Transverse colon (tissue), 3 donors: Measurements from ENCODE around the gene NKX2-3.

Experiments
- EP300 ChIP-seq: sonication (generic); formaldehyde crosslinking; IDR thresholded peaks from one replicate; pipeline ENCODE4 v1.6.1; 2017; ENCODE audit warnings: antibody characterized with exemption, low read depth
- POLR2A ChIP-seq: fragments of 450-650 bp; IDR thresholded peaks from one replicate; pipeline ENCODE4 v1.6.1; 2016; ENCODE audit warnings: antibody characterized with exemption, mild to moderate bottlenecking, moderate library complexity
- TF ChIP-seq, protein P1 (sequence below), 5 experiments: fragments of 200-600 bp in 3 of 5; fragments of 450-650 bp in 2 of 5; sonication (generic) in 3 of 5; IDR thresholded peaks; 1 replicate in 2 of 5; 2 replicates in 3 of 5; pipeline ENCODE4 v1.5.1; 2016 to 2017; ENCODE audit warnings: antibody characterized with exemption in 5 of 5, inconsistent platforms in 3 of 5, mild to moderate bottlenecking in 2 of 5, moderate library complexity in 1 of 5

DNA sequence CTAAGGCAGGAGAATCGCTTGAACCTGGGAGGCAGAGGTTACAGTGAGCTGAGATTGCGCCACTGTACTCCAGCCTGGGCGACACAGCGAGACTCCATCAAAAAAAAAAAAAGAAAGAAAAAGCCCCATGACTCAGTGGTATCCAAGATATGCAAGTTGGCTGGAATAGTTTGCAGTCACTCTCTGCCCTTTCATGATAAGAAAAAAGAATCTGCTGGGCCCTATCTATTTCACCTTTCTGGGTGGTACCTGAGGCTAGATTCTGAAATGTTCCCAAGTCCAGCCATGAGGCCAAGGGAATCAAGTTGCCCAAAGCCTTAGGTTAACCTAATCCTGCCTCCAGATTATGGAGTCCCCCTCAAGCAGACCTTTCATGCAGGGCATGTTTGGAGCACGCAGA is 24.3 kb downstream of the NKX2-3 start:
- TF ChIP-seq, protein P1, sequence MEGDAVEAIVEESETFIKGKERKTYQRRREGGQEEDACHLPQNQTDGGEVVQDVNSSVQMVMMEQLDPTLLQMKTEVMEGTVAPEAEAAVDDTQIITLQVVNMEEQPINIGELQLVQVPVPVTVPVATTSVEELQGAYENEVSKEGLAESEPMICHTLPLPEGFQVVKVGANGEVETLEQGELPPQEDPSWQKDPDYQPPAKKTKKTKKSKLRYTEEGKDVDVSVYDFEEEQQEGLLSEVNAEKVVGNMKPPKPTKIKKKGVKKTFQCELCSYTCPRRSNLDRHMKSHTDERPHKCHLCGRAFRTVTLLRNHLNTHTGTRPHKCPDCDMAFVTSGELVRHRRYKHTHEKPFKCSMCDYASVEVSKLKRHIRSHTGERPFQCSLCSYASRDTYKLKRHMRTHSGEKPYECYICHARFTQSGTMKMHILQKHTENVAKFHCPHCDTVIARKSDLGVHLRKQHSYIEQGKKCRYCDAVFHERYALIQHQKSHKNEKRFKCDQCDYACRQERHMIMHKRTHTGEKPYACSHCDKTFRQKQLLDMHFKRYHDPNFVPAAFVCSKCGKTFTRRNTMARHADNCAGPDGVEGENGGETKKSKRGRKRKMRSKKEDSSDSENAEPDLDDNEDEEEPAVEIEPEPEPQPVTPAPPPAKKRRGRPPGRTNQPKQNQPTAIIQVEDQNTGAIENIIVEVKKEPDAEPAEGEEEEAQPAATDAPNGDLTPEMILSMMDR (IDR thresholded peaks at IDR 0.05), result no peak
- TF ChIP-seq EP300 (no peak), POLR2A (no peak)
